A549 (cell line): Measurements from ENCODE around the gene ZCWPW1.

Experiments used
- CHD4 ChIP-seq: fragments of 200-600 bp; sonication (generic); IDR thresholded peaks from 2 replicates; pipeline ENCODE4 v1.6.1; 2016; ENCODE audit warnings: antibody characterized with exemption, mild to moderate bottlenecking, borderline replicate concordance
- EP300 ChIP-seq, 2 experiments: fragments of >200 bp; sonication (Bioruptor Twin); formaldehyde crosslinking; IDR thresholded peaks; 2 replicates in 1 of 2; 3 replicates in 1 of 2; pipeline ENCODE4 v1.6.1; 2016 to 2017
- HOXB13 ChIP-seq: fragments of 250-450 bp; sonication (Bioruptor Pico); IDR thresholded peaks from 2 replicates; pipeline ENCODE4 v1.5.0; 2020; ENCODE audit warnings: low read depth, mild to moderate bottlenecking, moderate library complexity
- JUN ChIP-seq, 2 experiments: fragments of >200 bp; sonication (Bioruptor Twin); formaldehyde crosslinking; IDR thresholded peaks; 2 replicates in 1 of 2; 3 replicates in 1 of 2; pipeline ENCODE4 v1.6.1; 2016 to 2017
- KDM5A ChIP-seq: fragments of 200-600 bp; sonication (generic); IDR thresholded peaks from 2 replicates; pipeline ENCODE4 v1.6.1; 2016; ENCODE audit warnings: antibody characterized with exemption, mild to moderate bottlenecking
- POLR2A ChIP-seq: IDR thresholded peaks from 2 replicates; pipeline ENCODE4 v1.6.1; 2012; ENCODE audit warnings: mild to moderate bottlenecking, low read length
- RAD21 ChIP-seq, 2 experiments: fragments of >200 bp in 1 of 2; sonication (Bioruptor Twin) in 1 of 2; formaldehyde crosslinking in 1 of 2; IDR thresholded peaks in 1 of 2; conservative IDR thresholded peaks in 1 of 2; 2 replicates in 1 of 2; 3 replicates in 1 of 2; pipeline ENCODE4 v1.6.1; 2012 to 2018; ENCODE audit warnings: inconsistent platforms in 1 of 2
- RCOR1 ChIP-seq: fragments of 150-350 bp; IDR thresholded peaks from 2 replicates; pipeline ENCODE4 v1.6.1; 2014; ENCODE audit warnings: antibody characterized with exemption, low read length, low read depth
- RFX5 ChIP-seq: fragments of 450-650 bp; IDR thresholded peaks from 2 replicates; pipeline ENCODE4 v1.7.1; 2014; ENCODE audit warnings: antibody characterized with exemption, mild to moderate bottlenecking, moderate library complexity
- RNF2 ChIP-seq: fragments of 200-600 bp; sonication (generic); IDR thresholded peaks from 2 replicates; pipeline ENCODE4 v1.6.1; 2016; ENCODE audit warnings: low read depth, mild to moderate bottlenecking, antibody characterized with exemption, moderate library complexity, borderline replicate concordance
- TF ChIP-seq, protein P1 (sequence below): fragments of >200 bp; sonication (Bioruptor Twin); formaldehyde crosslinking; IDR thresholded peaks from 3 replicates; pipeline ENCODE4 v1.5.1; 2016
- TF ChIP-seq, protein P2 (sequence below): IDR thresholded peaks from 2 replicates; pipeline ENCODE4 v1.6.1; 2012
- TF ChIP-seq, protein P3 (sequence below): fragments of 200-600 bp; sonication (generic); IDR thresholded peaks from 2 replicates; pipeline ENCODE4 v1.6.1; 2016; ENCODE audit warnings: antibody characterized with exemption, mild to moderate bottlenecking, moderate library complexity

DNA sequence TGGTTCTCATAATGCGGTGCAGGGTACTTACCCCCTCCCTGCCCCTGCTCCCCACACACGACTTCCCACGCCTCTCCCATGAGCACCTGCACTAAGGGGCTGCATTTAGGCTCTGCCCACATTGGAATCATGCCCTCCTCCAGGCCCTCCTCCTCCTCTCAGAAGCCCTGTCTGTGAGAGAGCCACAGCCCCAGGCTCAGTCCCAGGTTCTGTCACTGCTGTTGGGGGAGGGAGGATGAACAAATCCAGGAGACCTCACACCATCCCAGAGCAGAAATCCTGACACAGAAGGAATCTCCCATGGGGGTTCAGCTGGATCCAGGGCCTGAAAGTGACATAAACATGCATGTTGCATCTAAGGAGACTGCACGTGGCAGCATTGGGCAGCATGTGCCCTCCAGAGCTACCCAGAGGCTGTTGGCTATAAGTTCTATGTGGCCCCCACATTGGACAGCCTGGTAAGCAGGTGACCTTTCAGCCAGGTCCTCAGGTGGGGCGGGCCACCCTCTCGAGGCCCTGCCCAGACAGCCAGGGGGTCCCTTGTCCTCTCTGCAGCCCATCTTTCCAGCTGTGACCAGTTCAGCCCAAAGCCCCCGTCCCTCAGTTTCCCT is 56.8 kb downstream of the ZCWPW1 start:
- TF ChIP-seq HOXB13, result no peak
- TF ChIP-seq, protein P1, sequence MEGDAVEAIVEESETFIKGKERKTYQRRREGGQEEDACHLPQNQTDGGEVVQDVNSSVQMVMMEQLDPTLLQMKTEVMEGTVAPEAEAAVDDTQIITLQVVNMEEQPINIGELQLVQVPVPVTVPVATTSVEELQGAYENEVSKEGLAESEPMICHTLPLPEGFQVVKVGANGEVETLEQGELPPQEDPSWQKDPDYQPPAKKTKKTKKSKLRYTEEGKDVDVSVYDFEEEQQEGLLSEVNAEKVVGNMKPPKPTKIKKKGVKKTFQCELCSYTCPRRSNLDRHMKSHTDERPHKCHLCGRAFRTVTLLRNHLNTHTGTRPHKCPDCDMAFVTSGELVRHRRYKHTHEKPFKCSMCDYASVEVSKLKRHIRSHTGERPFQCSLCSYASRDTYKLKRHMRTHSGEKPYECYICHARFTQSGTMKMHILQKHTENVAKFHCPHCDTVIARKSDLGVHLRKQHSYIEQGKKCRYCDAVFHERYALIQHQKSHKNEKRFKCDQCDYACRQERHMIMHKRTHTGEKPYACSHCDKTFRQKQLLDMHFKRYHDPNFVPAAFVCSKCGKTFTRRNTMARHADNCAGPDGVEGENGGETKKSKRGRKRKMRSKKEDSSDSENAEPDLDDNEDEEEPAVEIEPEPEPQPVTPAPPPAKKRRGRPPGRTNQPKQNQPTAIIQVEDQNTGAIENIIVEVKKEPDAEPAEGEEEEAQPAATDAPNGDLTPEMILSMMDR, result no peak
- no peak for TF ChIP-seq KDM5A
- TF ChIP-seq RCOR1, result no peak
- TF ChIP-seq, protein P2, sequence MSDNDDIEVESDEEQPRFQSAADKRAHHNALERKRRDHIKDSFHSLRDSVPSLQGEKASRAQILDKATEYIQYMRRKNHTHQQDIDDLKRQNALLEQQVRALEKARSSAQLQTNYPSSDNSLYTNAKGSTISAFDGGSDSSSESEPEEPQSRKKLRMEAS, result no peak
- no peak for TF ChIP-seq POLR2A
- TF ChIP-seq, protein P3, sequence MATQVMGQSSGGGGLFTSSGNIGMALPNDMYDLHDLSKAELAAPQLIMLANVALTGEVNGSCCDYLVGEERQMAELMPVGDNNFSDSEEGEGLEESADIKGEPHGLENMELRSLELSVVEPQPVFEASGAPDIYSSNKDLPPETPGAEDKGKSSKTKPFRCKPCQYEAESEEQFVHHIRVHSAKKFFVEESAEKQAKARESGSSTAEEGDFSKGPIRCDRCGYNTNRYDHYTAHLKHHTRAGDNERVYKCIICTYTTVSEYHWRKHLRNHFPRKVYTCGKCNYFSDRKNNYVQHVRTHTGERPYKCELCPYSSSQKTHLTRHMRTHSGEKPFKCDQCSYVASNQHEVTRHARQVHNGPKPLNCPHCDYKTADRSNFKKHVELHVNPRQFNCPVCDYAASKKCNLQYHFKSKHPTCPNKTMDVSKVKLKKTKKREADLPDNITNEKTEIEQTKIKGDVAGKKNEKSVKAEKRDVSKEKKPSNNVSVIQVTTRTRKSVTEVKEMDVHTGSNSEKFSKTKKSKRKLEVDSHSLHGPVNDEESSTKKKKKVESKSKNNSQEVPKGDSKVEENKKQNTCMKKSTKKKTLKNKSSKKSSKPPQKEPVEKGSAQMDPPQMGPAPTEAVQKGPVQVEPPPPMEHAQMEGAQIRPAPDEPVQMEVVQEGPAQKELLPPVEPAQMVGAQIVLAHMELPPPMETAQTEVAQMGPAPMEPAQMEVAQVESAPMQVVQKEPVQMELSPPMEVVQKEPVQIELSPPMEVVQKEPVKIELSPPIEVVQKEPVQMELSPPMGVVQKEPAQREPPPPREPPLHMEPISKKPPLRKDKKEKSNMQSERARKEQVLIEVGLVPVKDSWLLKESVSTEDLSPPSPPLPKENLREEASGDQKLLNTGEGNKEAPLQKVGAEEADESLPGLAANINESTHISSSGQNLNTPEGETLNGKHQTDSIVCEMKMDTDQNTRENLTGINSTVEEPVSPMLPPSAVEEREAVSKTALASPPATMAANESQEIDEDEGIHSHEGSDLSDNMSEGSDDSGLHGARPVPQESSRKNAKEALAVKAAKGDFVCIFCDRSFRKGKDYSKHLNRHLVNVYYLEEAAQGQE, result no peak
- no peak for TF ChIP-seq EP300 (IDR thresholded peaks at IDR 0.05)
- peak in 1 of 2 experiments; percentile 19; a peak in 1 of 5 replicates for TF ChIP-seq JUN (IDR thresholded peaks at IDR 0.05)
- TF ChIP-seq RNF2, result no peak
- TF ChIP-seq RAD21 (conservative IDR thresholded peaks at IDR 0.05 in 1 of 2, IDR thresholded peaks at IDR 0.05 in 1 of 2), result no peak
- no peak for TF ChIP-seq RFX5
- no peak for TF ChIP-seq CHD4
